Raji (cell line): ENCODE measurements around the gene SF3A2.

Experiments used
- POLR2A ChIP-seq: IDR thresholded peaks from 2 replicates; pipeline ENCODE4 v1.6.1; 2011; ENCODE audit warnings: low read depth, low read length, control low read depth; ENCODE audit not compliant: insufficient read depth

Gene SF3A2

GRCh38 chr19:2216361-2217225 lies 20.0 kb upstream of the SF3A2 start:
- TF ChIP-seq POLR2A, result no peak

GRCh38 chr19:2217591-2217990 lies 19.0 kb upstream of the SF3A2 start:
- TF ChIP-seq POLR2A, result no peak

- no peak for TF ChIP-seq POLR2A
These were observed 16.9 kb upstream of the SF3A2 start for GRCh38 chr19:2219726-2220125.

GRCh38 chr19:2221250-2221831 lies 15.3 kb upstream of the SF3A2 start:
- TF ChIP-seq POLR2A, result no peak

- no peak for TF ChIP-seq POLR2A
These were observed 14.7 kb upstream of the SF3A2 start for GRCh38 chr19:2221918-2222317.

- TF ChIP-seq POLR2A, result no peak
These were observed 13.2 kb upstream of the SF3A2 start for GRCh38 chr19:2223391-2223790.

GRCh38 chr19:2223959-2224358 lies 12.7 kb upstream of the SF3A2 start:
- TF ChIP-seq POLR2A, result no peak

- TF ChIP-seq POLR2A, result no peak
These were observed 11.8 kb upstream of the SF3A2 start for GRCh38 chr19:2224754-2225349.

- TF ChIP-seq POLR2A, result no peak
These were observed 11.1 kb upstream of the SF3A2 start for GRCh38 chr19:2225415-2226050.

- no peak for TF ChIP-seq POLR2A
These were observed 10.4 kb upstream of the SF3A2 start for GRCh38 chr19:2226051-2226839.

- TF ChIP-seq POLR2A, result no peak
These were observed 9.7 kb upstream of the SF3A2 start for GRCh38 chr19:2226840-2227360.

- no peak for TF ChIP-seq POLR2A
These were observed 9.0 kb upstream of the SF3A2 start for GRCh38 chr19:2227415-2228156.

- TF ChIP-seq POLR2A, result no peak
These were observed 8.2 kb upstream of the SF3A2 start for GRCh38 chr19:2228157-2229030.
